Measurements from ENCODE around the gene MCM10.

The MCM10 gene

DNA sequence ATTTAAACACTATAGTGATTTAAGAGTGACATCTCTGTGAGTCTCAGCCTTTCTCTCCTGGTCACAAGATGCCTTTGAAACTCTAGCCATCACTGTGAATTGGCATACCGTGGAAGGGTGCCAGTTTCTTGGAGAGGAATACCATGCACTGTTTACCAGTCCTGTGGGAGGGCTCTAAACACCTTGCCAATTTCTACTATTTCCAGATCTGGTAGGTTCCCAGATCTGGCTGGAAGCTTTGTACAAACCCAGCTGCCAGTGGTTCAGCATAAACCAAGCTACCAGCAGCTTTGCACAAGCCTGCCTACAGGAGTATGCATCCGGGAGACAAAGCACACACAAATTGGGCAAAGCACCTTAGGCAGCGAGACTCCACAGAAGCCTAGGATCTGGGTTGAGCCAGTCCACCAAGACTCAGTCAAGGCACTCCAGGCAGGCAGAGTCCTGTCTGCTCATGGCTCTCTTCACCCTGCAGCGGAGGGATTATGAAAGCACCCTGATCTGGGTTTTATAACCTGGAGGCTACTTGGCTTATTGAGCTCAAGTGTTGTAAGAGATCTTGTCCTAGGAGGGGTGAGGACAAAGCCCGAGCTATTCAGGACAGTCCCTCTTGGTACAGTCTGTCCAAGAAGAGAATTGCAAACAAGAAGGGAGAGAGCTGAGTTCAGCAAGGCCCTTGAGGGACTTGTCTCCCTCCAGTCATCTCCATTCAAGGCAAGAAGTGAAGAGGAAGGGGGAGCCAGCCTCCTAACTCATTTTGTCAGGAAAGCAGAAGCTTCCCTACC lies 23.6 kb downstream of the MCM10 start:
- Mint-ChIP-seq H3K27me3 (ENCODE audit: low read depth) (no peaks in the 10 kb centered on the region), H3K4me3 (no peak overlapping the region), H3K9me3 (no peaks in the 10 kb centered on the region), H3K36me3 (ENCODE audit: low read depth) (peaks cover 30% of the 10 kb centered on the region), H3K27ac (no peak overlapping the region), H3K4me1 (ENCODE audit: low read depth) (no peaks in the 10 kb centered on the region)

DNA sequence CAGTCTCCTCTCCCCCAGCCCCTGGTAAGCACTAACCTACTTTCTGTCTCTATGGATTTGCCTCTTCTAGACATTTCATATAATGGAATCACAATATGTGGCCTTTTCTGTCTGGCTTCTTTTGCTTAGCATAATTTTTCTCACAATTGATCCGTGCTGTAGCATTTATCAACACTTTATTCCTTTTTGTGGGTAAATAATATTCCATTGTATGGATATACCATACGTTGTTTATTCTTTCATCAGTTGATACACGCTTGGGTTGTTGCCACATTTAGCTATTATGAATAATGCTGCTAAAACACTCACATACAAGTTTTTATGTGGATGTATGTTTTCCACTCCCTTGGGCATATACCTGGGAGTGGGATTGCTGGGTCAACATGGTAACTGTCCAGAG lies 25.8 kb downstream of the MCM10 start:
- Mint-ChIP-seq H3K27me3 (ENCODE audit: low read depth) (no peaks in the 10 kb centered on the region), H3K4me3 (no peak overlapping the region), H3K4me1 (ENCODE audit: low read depth) (no peaks in the 10 kb centered on the region), H3K27ac (no peak overlapping the region), H3K36me3 (ENCODE audit: low read depth) (peaks cover 34% of the 10 kb centered on the region), H3K9me3 (no peaks in the 10 kb centered on the region)

DNA sequence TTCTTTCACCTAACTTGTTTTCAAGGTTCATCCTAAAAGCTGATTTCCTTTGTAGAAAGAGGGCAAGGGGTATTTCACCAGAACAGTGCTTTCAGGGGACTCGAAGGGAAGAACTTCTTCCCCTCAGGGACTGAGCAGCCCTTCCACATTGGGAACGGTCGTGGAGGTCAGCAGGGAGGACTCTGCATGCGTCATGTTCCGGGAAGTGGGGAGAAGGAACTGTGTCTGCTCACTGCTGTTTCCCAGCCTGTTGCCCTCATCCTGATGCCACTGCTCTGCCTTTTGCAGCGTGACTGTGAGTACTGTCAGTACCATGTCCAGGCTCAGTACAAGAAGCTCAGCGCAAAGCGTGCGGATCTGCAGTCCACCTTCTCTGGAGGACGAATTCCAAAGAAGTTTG lies 27.2 kb downstream of the MCM10 start:
- peaks cover 38% of the 10 kb centered on the region for H3K36me3 Mint-ChIP-seq (ENCODE audit: low read depth)
- no peaks in the 10 kb centered on the region for H3K27me3 Mint-ChIP-seq (ENCODE audit: low read depth)
- H3K9me3 Mint-ChIP-seq, result no peaks in the 10 kb centered on the region
- no peaks in the 10 kb centered on the region for H3K4me1 Mint-ChIP-seq (ENCODE audit: low read depth)
- H3K27ac Mint-ChIP-seq, result no peak overlapping the region
- H3K4me3 Mint-ChIP-seq, result no peak overlapping the region

DNA sequence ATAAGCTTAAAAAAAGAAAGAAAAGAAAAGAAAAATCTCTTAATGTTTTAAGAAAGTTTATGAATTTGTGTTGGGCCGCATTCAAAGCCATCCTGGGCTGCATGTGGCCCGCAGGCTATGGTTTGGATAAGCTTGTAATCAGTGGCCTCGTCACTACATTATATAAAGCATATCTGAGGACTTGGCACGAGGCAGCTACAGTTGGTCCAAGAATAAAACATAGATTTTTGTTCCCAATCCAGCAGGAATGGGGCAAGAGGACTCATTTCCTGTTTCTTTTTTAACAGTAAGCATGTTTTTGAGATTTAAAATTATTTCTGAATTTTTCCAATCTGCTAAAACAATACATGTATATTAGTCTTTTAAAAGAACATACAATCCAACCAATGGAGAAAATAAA lies 28.6 kb downstream of the MCM10 start:
- peaks cover 39% of the 10 kb centered on the region for H3K36me3 Mint-ChIP-seq (ENCODE audit: low read depth)
- no peak overlapping the region for H3K27ac Mint-ChIP-seq
- H3K27me3 Mint-ChIP-seq (ENCODE audit: low read depth), result no peaks in the 10 kb centered on the region
- H3K4me3 Mint-ChIP-seq, result no peak overlapping the region
- H3K4me1 Mint-ChIP-seq (ENCODE audit: low read depth), result no peaks in the 10 kb centered on the region
- no peaks in the 10 kb centered on the region for H3K9me3 Mint-ChIP-seq

DNA sequence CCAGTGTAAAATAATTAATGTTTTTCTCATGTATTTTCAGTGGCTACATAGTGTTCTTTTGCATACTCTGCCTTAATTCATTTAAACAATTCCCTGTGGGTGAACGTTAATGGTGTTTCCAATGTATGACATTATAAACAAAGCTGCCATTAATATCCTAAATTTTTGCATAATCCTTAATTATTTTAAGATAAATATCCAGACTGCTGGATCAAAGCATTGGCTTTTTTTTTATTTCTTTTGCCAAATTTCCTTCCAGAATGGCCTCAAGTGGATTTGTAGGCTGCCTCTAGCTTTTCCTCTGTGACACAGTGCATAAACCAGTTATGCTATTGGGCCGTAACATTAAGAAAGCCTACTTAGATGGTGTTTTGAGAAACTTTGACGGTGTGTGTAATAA lies 29.5 kb downstream of the MCM10 start:
- H3K9me3 Mint-ChIP-seq, result no peaks in the 10 kb centered on the region
- peaks cover 39% of the 10 kb centered on the region for H3K36me3 Mint-ChIP-seq (ENCODE audit: low read depth)
- H3K4me3 Mint-ChIP-seq, result no peak overlapping the region

DNA sequence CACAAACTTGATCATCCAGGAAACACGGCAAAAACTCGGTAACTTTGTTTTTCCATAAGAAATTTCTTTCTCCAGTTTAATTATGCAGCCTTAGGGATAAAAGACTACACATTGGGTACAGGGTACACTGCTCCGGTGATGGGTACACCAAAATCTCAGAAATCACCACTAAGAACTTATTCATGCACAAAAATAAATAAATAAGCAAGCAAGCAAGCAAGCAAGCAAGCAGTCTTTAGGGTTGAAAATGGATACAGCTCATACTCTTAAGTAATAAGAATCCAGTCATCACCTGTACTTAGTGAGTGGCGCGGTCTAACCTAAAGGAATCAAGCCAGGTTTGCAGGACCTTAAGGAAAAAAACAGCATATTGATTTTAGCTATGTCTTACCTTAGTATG lies 30.0 kb downstream of the MCM10 start:
- no peaks in the 10 kb centered on the region for H3K27me3 Mint-ChIP-seq (ENCODE audit: low read depth)
- peaks cover 37% of the 10 kb centered on the region for H3K36me3 Mint-ChIP-seq (ENCODE audit: low read depth)
- no peaks in the 10 kb centered on the region for H3K4me1 Mint-ChIP-seq (ENCODE audit: low read depth)
- no peaks in the 10 kb centered on the region for H3K9me3 Mint-ChIP-seq
- no peak overlapping the region for H3K4me3 Mint-ChIP-seq
- H3K27ac Mint-ChIP-seq, result no peak overlapping the region

More for the DNA sequence above, 29.5 kb downstream of the MCM10 start:
- Mint-ChIP-seq H3K27me3 (ENCODE audit: low read depth) (no peaks in the 10 kb centered on the region), H3K27ac (no peak overlapping the region), H3K4me1 (ENCODE audit: low read depth) (no peaks in the 10 kb centered on the region)

DNA sequence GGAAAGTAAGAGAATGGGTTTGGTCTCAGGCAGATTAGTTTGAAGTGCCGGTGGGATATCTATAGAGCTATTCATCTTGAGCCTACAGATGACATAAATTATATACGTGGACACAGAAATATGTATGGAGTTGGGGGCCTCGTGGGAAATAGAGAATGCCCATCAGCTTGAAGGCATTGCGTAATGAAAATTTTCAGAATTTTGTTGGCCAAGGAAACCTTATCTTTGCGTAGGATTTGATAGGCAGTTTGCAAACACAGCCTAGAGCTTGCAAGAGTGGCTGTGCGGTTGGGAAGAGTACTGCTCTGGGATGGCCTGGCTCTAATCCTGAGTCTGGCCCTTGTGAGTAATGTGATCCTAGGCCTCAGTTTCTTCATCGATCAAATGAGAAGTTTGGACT lies 32.3 kb downstream of the MCM10 start:
- H3K4me1 Mint-ChIP-seq (ENCODE audit: low read depth), result no peaks in the 10 kb centered on the region
- H3K4me3 Mint-ChIP-seq, result no peak overlapping the region
- no peaks in the 10 kb centered on the region for H3K9me3 Mint-ChIP-seq
- H3K27me3 Mint-ChIP-seq (ENCODE audit: low read depth), result no peaks in the 10 kb centered on the region
- peaks cover 31% of the 10 kb centered on the region for H3K36me3 Mint-ChIP-seq (ENCODE audit: low read depth)
- no peak overlapping the region for H3K27ac Mint-ChIP-seq

DNA sequence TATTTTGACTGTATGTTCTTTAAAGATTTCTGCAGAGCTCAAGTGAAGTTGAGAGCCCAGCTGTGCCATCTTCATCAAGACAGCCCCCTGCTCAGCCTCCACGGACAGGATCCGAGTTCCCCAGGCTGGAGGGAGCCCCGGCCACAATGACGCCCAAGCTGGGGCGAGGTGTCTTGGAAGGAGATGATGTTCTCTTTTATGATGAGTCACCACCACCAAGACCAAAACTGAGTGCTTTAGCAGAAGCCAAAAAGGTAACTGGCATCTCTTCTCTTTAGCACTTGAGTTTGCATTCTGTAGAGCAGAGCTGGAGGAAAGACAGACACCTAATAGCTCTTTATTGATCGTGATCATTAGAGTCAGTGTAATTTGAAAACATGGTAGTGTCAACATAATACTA lies 33.7 kb downstream of the MCM10 start:
- Mint-ChIP-seq H3K4me1 (ENCODE audit: low read depth) (no peaks in the 10 kb centered on the region), H3K27ac (no peak overlapping the region), H3K4me3 (no peak overlapping the region), H3K9me3 (no peaks in the 10 kb centered on the region), H3K36me3 (ENCODE audit: low read depth) (peaks cover 30% of the 10 kb centered on the region), H3K27me3 (ENCODE audit: low read depth) (no peaks in the 10 kb centered on the region)

DNA sequence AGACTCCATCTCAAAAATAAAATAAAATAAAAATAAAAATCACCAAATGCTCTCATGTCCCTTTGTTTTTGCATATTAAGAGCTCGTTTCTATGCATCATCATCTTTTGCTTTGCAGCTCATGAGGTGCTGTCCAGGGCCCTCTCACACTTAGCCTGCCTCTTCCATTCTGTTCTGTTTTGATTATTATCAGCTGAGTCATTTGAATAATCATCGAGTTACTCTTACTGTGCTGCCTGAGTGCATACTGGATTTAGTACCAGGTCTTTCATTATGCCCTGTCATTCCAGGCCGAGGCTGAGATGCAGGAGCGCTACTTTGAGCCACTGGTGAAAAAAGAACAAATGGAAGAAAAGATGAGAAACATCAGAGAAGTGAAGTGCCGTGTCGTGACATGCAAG lies 39.8 kb downstream of the MCM10 start:
- Mint-ChIP-seq H3K27ac (no peak overlapping the region), H3K27me3 (ENCODE audit: low read depth) (no peaks in the 10 kb centered on the region), H3K4me3 (no peak overlapping the region), H3K4me1 (ENCODE audit: low read depth) (no peaks in the 10 kb centered on the region), H3K9me3 (no peaks in the 10 kb centered on the region), H3K36me3 (ENCODE audit: low read depth) (peaks cover 29% of the 10 kb centered on the region)

DNA sequence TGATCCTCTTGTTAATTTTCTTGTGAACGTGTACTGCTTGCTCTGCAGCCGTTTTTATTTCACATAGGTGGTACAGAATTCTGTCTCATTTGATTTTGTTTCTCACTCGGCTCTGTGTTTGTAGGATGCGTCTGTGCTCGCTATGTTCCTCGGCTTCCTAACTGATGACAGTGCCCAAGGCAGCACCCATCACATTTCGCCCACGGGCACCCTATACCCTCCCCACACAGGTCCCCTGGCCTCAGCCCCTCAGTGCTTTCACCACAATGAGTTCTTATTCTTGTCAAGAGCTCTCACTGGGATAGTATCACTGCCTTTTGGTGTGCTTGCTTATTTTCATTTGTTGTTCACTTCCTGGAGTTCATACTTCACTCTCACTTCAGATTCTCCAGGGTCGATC lies 44.7 kb downstream of the MCM10 start:
- no peak overlapping the region for H3K27ac Mint-ChIP-seq
- H3K4me1 Mint-ChIP-seq (ENCODE audit: low read depth), result no peaks in the 10 kb centered on the region
- no peak overlapping the region for H3K4me3 Mint-ChIP-seq
- no peaks in the 10 kb centered on the region for H3K27me3 Mint-ChIP-seq (ENCODE audit: low read depth)
- H3K36me3 Mint-ChIP-seq (ENCODE audit: low read depth), result peaks cover 33% of the 10 kb centered on the region
- H3K9me3 Mint-ChIP-seq, result no peaks in the 10 kb centered on the region

DNA sequence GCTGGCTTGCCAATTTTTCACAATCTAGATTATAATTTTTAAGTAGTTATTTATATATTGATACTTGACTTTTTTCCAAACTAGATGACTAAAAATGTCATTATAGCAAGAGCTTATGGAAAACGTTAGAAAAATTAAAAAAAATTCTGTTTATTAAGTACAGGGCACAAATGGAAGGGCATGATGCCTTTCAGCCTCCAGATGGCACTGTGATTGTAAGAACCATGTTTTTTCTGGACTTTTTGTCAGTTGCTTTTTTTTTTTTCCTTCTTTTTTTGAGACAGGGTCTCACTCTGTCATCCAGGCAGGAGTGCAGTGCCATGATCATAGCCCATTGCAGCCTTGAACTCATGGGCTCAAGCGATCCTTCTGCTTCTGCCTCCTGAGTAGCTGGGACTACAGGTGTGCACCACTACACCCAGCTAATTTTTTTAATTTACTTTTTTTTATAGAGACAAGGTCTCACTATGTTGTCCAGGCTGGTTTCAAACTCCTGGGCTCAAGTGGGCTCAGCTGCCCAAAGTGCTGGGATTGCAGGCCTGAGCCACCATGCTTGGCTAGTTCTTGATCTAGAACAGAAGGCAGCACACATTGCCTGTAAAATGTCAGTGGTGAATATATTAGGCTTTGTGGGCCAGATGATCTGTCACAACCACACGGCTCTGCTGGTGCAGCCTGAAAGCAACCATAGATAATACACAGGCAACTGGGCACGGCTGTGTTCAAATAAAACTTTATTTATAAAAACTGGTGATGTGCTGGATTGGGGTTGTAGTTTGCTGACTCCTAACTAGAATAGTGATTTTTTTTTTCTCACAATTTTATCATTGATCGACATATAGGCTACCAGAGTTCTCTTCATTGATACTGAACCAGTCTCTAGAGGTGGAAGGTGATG lies 45.4 kb downstream of the MCM10 start:
- Mint-ChIP-seq H3K4me3 (no peak overlapping the region), H3K9me3 (no peaks in the 10 kb centered on the region), H3K27ac (no peak overlapping the region), H3K27me3 (ENCODE audit: low read depth) (no peaks in the 10 kb centered on the region), H3K36me3 (ENCODE audit: low read depth) (peaks cover 27% of the 10 kb centered on the region), H3K4me1 (ENCODE audit: low read depth) (no peaks in the 10 kb centered on the region)

DNA sequence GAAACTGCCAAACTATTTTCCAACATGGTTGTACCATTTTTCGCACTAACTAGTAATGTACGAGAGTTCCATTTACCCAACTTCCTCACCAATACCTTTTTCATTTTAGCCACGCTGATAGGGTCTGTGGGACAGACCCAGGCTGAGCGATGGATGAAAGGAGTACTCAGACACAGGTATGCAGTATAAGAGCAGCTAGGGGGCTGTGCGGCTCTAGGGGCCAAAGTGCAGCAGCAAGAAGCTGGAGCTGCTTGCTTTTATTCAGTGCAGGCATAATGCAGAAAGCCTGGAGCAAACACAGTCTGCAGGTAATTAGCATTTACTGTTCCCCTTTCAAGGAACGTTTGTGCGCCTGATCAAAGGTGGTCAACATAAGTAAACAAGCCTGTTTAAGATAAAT lies 51.8 kb downstream of the MCM10 start:
- Mint-ChIP-seq H3K36me3 (ENCODE audit: low read depth) (peaks cover 3% of the 10 kb centered on the region), H3K4me3 (no peak overlapping the region)

DNA sequence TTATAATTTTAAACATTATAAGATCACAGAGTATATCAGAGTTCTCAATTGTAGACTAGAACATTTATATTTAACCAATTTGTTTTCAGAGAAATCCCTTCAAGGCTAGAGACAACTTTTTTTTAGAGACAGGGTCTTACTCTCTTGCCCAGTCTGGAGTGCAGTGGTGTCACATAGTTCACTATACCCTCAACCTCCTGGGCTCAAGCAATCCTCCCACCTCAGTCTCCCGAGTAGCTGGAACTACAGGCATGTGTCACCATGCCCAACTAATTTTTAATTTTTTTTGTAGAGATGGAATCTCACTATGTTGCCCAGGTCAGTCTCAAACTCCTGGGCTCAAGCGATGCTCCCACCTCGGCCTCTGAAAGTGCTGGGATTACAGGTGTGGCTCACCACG lies 57.5 kb downstream of the MCM10 start:
- Mint-ChIP-seq H3K4me3 (no peak overlapping the region), H3K36me3 (ENCODE audit: low read depth) (no peaks in the 10 kb centered on the region), H3K4me1 (ENCODE audit: low read depth) (peaks cover under 1% of the 10 kb centered on the region), H3K27me3 (ENCODE audit: low read depth) (no peaks in the 10 kb centered on the region), H3K27ac (no peak overlapping the region), H3K9me3 (no peaks in the 10 kb centered on the region)

More for the DNA sequence above, 51.8 kb downstream of the MCM10 start:
- H3K9me3 Mint-ChIP-seq, result no peaks in the 10 kb centered on the region
- no peaks in the 10 kb centered on the region for H3K27me3 Mint-ChIP-seq (ENCODE audit: low read depth)
- no peak overlapping the region for H3K27ac Mint-ChIP-seq
- H3K4me1 Mint-ChIP-seq (ENCODE audit: low read depth), result no peaks in the 10 kb centered on the region

DNA sequence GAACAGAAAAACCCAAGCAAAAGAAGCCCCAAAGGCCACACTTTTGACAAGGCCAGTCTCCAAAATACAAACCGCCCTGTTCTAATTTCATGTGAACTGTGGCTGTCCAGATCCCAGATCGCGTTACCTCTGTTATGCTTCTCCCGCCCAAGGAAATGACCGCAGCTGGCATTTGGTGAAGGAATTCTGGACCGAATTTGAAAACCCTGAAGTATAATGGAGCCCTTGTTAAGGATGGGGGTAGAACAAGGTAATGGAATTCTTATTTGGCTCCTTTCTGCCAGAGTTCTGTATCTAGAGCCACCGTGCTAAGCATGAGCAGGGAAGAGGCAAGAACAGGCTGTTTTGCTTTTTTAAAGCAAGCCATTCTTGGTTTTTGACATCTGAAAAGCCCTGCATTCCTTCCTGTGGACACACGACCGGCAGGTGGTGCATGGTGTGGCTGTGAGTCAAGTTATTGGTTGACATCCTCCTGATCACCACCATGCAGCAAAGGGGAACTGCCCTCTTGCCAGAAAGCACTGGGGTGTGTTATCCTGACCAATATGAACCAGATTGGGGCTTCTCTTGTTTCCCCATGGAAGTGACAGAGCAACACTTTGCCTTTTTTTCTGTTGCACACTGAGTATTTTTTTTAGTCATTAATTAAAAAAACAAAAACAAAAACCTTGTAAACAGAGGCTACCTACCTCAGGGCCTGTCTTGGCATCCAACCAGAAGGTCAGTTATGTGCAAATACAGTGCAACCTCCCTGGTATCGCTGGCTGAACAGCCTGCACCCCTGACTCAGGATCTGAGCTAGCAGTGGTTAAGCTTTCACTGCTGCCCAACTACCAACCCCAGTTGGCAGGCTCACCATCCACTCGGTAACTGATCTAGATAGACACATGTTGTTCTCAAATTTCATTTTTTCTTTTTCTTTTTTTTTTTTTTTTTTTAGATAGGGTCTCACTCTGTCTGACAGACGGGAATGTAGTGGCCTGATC lies 58.6 kb downstream of the MCM10 start:
- Mint-ChIP-seq H3K36me3 (ENCODE audit: low read depth) (no peaks in the 10 kb centered on the region), H3K4me3 (no peak overlapping the region), H3K27ac (no peak overlapping the region), H3K9me3 (no peaks in the 10 kb centered on the region), H3K27me3 (ENCODE audit: low read depth) (no peaks in the 10 kb centered on the region), H3K4me1 (ENCODE audit: low read depth) (peaks cover 6% of the 10 kb centered on the region)

Data from T-helper 1 cell treated with Interleukin-12 subunit alpha and Interleukin-12 subunit beta and Interleukin-4 antibody, amounts not matched to agents 30 μg/mL and 1 μg/mL, for 36 hours (primary cell).